HEK293 (cell line): ENCODE data around the gene ABHD15.

ENCODE experiments used
- GLI4 ChIP-seq: fragments of 450-650 bp; formaldehyde crosslinking; IDR thresholded peaks from 2 replicates; pipeline ENCODE4 v1.5.1; 2016; ENCODE audit warnings: missing biosample characterization, missing genetic modification characterization
- HOXA7 ChIP-seq: sonication (generic); formaldehyde crosslinking; IDR thresholded peaks from 2 replicates; pipeline ENCODE4 v1.8.1; 2022; ENCODE audit warnings: missing genetic modification reagents, borderline replicate concordance
- YY1 ChIP-seq: fragments of 450-650 bp; formaldehyde crosslinking; IDR thresholded peaks from 2 replicates; pipeline ENCODE4 v1.5.1; 2018; ENCODE audit warnings: missing biosample characterization, missing genetic modification characterization
- YY2 ChIP-seq: fragments of 450-650 bp; formaldehyde crosslinking; IDR thresholded peaks from 2 replicates; pipeline ENCODE4 v1.5.1; 2016; ENCODE audit warnings: missing biosample characterization, missing genetic modification characterization
- ZNF274 ChIP-seq, 2 experiments: fragments of 200-500 bp in 1 of 2; fragments of 450-650 bp in 1 of 2; sonication (Bioruptor generic) in 1 of 2; formaldehyde crosslinking in 1 of 2; IDR thresholded peaks; 2 replicates each; pipeline versions ENCODE4 v1.5.1 to v1.6.1; 2014 to 2016; ENCODE audit warnings: borderline replicate concordance in 1 of 2, inconsistent platforms in 1 of 2, low read length in 1 of 2, missing biosample characterization in 1 of 2, missing genetic modification characterization in 1 of 2
- ZNF423 ChIP-seq: fragments of 450-650 bp; formaldehyde crosslinking; IDR thresholded peaks from 2 replicates; pipeline ENCODE4 v1.5.1; 2016; ENCODE audit warnings: missing biosample characterization, missing genetic modification characterization
- ZNF776 ChIP-seq: fragments of 450-650 bp; formaldehyde crosslinking; IDR thresholded peaks from 2 replicates; pipeline ENCODE4 v1.5.0; 2017; ENCODE audit warnings: missing biosample characterization, missing genetic modification characterization, borderline replicate concordance
- ZSCAN23 ChIP-seq: fragments of 450-650 bp; formaldehyde crosslinking; IDR thresholded peaks from 2 replicates; pipeline ENCODE4 v1.5.1; 2016; ENCODE audit warnings: missing biosample characterization, missing genetic modification characterization
- TF ChIP-seq, protein P1 (sequence below): fragments of 450-650 bp; formaldehyde crosslinking; IDR thresholded peaks from 2 replicates; pipeline ENCODE4 v1.5.1; 2016; ENCODE audit warnings: missing biosample characterization, missing genetic modification characterization
- TF ChIP-seq, protein P2 (sequence below): fragments of 450-650 bp; formaldehyde crosslinking; IDR thresholded peaks from 2 replicates; pipeline ENCODE4 v1.5.1; 2016; ENCODE audit warnings: missing biosample characterization, missing genetic modification characterization
- TF ChIP-seq, protein P3 (sequence below): fragments of 450-650 bp; formaldehyde crosslinking; IDR thresholded peaks from 2 replicates; pipeline ENCODE4 v1.5.1; 2016; ENCODE audit warnings: missing biosample characterization, missing genetic modification characterization
- TF ChIP-seq, protein P4 (sequence below): fragments of 450-650 bp; formaldehyde crosslinking; IDR thresholded peaks from 2 replicates; pipeline ENCODE4 v1.5.1; 2016; ENCODE audit warnings: missing biosample characterization, missing genetic modification characterization

DNA sequence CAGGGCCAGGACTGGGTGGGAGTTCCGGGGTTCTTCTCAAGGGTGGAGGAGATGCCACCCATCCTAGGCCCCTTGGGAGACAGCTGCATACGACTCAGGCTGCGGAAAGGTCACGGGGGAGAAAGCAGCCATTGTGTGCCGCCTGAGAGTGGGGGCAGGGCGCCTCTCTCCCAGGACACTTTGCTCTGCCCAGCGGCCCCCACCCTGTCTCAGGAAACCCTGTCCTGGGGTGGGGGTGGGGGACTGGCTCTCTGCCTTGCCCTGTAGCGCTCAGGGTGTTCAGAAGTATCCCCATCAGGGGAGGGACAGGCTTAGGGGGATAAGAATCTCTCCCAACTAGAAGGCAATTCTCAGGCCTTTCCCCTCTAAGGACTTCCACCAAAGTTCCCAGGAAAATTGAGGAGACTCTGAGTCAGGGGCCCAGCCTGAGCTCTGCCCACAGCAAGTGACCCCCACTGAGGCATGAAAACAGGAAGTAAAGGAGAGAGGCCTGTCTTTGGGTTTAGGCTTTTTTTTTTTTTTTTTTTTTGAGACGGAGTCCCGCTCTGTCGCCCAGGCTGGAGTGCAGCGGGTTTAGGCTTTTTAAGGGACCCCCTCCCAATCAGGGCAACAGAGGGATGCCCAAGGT, 17.7 kb upstream of the ABHD15 start:
- TF ChIP-seq ZNF274 (IDR thresholded peaks at IDR 0.05; ENCODE audit: low read length) (no peak), ZNF274 (tag by site-specific recombination; IDR thresholded peaks at IDR 0.05; ENCODE audit: borderline replicate concordance) (no peak), GLI4 (tag by site-specific recombination) (no peak), ZNF776 (tag by site-specific recombination) (no peak), YY1 (no peak), HOXA7 (CRISPR knock-in tag) (no peak), ZNF423 (tag by site-specific recombination) (no peak), YY2 (tag by site-specific recombination) (no peak), ZSCAN23 (tag by site-specific recombination) (no peak)
- TF ChIP-seq, protein P1, sequence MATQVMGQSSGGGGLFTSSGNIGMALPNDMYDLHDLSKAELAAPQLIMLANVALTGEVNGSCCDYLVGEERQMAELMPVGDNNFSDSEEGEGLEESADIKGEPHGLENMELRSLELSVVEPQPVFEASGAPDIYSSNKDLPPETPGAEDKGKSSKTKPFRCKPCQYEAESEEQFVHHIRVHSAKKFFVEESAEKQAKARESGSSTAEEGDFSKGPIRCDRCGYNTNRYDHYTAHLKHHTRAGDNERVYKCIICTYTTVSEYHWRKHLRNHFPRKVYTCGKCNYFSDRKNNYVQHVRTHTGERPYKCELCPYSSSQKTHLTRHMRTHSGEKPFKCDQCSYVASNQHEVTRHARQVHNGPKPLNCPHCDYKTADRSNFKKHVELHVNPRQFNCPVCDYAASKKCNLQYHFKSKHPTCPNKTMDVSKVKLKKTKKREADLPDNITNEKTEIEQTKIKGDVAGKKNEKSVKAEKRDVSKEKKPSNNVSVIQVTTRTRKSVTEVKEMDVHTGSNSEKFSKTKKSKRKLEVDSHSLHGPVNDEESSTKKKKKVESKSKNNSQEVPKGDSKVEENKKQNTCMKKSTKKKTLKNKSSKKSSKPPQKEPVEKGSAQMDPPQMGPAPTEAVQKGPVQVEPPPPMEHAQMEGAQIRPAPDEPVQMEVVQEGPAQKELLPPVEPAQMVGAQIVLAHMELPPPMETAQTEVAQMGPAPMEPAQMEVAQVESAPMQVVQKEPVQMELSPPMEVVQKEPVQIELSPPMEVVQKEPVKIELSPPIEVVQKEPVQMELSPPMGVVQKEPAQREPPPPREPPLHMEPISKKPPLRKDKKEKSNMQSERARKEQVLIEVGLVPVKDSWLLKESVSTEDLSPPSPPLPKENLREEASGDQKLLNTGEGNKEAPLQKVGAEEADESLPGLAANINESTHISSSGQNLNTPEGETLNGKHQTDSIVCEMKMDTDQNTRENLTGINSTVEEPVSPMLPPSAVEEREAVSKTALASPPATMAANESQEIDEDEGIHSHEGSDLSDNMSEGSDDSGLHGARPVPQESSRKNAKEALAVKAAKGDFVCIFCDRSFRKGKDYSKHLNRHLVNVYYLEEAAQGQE (tag by site-specific recombination), result no peak
- TF ChIP-seq, protein P2, sequence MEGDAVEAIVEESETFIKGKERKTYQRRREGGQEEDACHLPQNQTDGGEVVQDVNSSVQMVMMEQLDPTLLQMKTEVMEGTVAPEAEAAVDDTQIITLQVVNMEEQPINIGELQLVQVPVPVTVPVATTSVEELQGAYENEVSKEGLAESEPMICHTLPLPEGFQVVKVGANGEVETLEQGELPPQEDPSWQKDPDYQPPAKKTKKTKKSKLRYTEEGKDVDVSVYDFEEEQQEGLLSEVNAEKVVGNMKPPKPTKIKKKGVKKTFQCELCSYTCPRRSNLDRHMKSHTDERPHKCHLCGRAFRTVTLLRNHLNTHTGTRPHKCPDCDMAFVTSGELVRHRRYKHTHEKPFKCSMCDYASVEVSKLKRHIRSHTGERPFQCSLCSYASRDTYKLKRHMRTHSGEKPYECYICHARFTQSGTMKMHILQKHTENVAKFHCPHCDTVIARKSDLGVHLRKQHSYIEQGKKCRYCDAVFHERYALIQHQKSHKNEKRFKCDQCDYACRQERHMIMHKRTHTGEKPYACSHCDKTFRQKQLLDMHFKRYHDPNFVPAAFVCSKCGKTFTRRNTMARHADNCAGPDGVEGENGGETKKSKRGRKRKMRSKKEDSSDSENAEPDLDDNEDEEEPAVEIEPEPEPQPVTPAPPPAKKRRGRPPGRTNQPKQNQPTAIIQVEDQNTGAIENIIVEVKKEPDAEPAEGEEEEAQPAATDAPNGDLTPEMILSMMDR (tag by site-specific recombination), result no peak
- TF ChIP-seq, protein P3, sequence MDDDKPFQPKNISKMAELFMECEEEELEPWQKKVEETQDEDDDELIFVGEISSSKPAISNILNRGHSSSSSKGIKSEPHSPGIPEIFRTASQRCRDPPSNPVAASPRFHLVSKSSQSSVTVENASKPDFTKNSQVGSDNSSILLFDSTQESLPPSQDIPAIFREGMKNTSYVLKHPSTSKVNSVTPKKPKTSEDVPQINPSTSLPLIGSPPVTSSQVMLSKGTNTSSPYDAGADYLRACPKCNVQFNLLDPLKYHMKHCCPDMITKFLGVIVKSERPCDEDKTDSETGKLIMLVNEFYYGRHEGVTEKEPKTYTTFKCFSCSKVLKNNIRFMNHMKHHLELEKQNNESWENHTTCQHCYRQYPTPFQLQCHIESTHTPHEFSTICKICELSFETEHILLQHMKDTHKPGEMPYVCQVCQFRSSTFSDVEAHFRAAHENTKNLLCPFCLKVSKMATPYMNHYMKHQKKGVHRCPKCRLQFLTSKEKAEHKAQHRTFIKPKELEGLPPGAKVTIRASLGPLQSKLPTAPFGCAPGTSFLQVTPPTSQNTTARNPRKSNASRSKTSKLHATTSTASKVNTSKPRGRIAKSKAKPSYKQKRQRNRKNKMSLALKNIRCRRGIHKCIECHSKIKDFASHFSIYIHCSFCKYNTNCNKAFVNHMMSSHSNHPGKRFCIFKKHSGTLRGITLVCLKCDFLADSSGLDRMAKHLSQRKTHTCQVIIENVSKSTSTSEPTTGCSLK (tag by site-specific recombination), result no peak
- TF ChIP-seq, protein P4, sequence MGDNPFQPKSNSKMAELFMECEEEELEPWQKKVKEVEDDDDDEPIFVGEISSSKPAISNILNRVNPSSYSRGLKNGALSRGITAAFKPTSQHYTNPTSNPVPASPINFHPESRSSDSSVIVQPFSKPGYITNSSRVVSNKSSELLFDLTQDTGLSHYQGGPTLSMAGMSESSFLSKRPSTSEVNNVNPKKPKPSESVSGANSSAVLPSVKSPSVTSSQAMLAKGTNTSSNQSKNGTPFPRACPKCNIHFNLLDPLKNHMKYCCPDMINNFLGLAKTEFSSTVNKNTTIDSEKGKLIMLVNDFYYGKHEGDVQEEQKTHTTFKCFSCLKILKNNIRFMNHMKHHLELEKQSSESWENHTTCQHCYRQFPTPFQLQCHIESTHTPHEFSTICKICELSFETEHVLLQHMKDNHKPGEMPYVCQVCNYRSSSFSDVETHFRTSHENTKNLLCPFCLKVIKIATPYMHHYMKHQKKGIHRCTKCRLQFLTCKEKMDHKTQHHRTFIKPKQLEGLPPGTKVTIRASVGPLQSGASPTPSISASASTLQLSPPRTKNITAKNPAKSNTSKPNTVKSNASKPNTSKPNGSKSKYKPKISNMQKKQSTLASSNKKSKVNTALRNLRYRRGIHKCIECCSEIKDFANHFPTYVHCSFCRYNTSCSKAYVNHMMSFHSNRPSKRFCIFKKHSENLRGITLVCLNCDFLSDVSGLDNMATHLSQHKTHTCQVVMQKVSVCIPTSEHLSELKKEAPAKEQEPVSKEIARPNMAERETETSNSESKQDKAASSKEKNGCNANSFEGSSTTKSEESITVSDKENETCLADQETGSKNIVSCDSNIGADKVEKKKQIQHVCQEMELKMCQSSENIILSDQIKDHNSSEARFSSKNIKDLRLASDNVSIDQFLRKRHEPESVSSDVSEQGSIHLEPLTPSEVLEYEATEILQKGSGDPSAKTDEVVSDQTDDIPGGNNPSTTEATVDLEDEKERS (tag by site-specific recombination), result no peak
